IMR-90 (cell line): ENCODE data around the gene GCKR. TPM values are rescaled to one million over a fixed set of nuclear protein-coding genes. Genes with fewer than 3 reads are reported as not detected.

Experiments used
- ATAC-seq: fragments of 200-7000 bp; cut with Tn5 transposase; 2 replicates; pipeline ENCODE4 v1.9.1; 2020; ENCODE audit warnings: low read depth, mild to moderate bottlenecking, moderate library complexity
- BruUV-seq: library from RNA; stranded (reverse); fragments of 400-500 nt; replicated peaks from 2 replicates; lab custom pipeline; 2021; lab: Mats Ljungman, UMichigan
- CTCF ChIA-PET: fragments of 300-600 bp; formaldehyde crosslinking; extraction: SDS; loops from one replicate; lab custom pipeline; 2021; ENCODE audit warnings: antibody characterized with exemption; lab: Yijun Ruan, JAX
- POLR2A ChIA-PET: fragments of 300-600 bp; sonication (Branson Sonifier 250); formaldehyde crosslinking; loops from one replicate; lab custom pipeline; 2022; ENCODE audit warnings: antibody characterized with exemption; ENCODE audit not compliant: unreplicated experiment; lab: Charles Lee
- DNase-seq: peaks from one replicate; pipeline ENCODE4 v3.0.0; 2013
- H2AFZ ChIP-seq: replicated peaks from 2 replicates; pipeline ENCODE3; 2013; ENCODE audit warnings: low read length, mild to moderate bottlenecking; ENCODE audit not compliant: poor library complexity
- H2AK5ac ChIP-seq: 2 replicates; pipeline ENCODE4 v1.6.1; 2013; ENCODE audit warnings: low read depth, low read length, inconsistent platforms
- H2AK9ac ChIP-seq: replicated peaks from 2 replicates; pipeline ENCODE3; 2013; ENCODE audit warnings: mild to moderate bottlenecking, low read depth, low read length, moderate library complexity; ENCODE audit not compliant: poor library complexity
- H2BK120ac ChIP-seq: 2 replicates; pipeline ENCODE4 v1.6.1; 2013; ENCODE audit warnings: low read depth, low read length, inconsistent platforms
- H2BK15ac ChIP-seq: 3 replicates; pipeline ENCODE4 v1.6.1; 2013; ENCODE audit warnings: low read depth, low read length, inconsistent platforms
- H2BK20ac ChIP-seq: 2 replicates; pipeline ENCODE4 v1.6.1; 2013; ENCODE audit warnings: low read depth, mild to moderate bottlenecking, inconsistent platforms, low read length, moderate library complexity
- H2BK5ac ChIP-seq: 2 replicates; pipeline ENCODE4 v1.6.1; 2013; ENCODE audit warnings: mild to moderate bottlenecking, low read depth, low read length, inconsistent platforms; ENCODE audit not compliant: poor library complexity, severe bottlenecking
- H3K14ac ChIP-seq: replicated peaks from 2 replicates; pipeline ENCODE4 v1.6.1; 2013; ENCODE audit warnings: low read depth, low read length, inconsistent platforms
- H3K18ac ChIP-seq: 2 replicates; pipeline ENCODE4 v1.6.1; 2013; ENCODE audit warnings: low read depth, low read length, control low read depth
- H3K23ac ChIP-seq: 2 replicates; pipeline ENCODE4 v1.6.1; 2013; ENCODE audit warnings: low read depth, low read length, inconsistent platforms
- H3K27ac ChIP-seq: 2 replicates; pipeline ENCODE4 v1.5.1; 2013; ENCODE audit warnings: mild to moderate bottlenecking, control low read depth, low read length; ENCODE audit not compliant: insufficient read depth
- H3K27me3 ChIP-seq: 2 replicates; pipeline ENCODE4 v1.6.1; 2013; ENCODE audit warnings: low read length; ENCODE audit not compliant: control insufficient read depth, insufficient read depth
- H3K36me3 ChIP-seq: 2 replicates; pipeline ENCODE4 v1.6.1; 2013; ENCODE audit warnings: low read length, mixed read lengths; ENCODE audit not compliant: control insufficient read depth, insufficient read depth
- H3K4ac ChIP-seq: 2 replicates; pipeline ENCODE4 v1.6.1; 2013; ENCODE audit warnings: low read depth, low read length, inconsistent platforms
- H3K4me1 ChIP-seq: 2 replicates; pipeline ENCODE4 v1.6.1; 2013; ENCODE audit warnings: low read length, mixed read lengths; ENCODE audit not compliant: control insufficient read depth, insufficient read depth
- H3K4me2 ChIP-seq: 2 replicates; pipeline ENCODE4 v1.6.1; 2013; ENCODE audit warnings: low read depth, mild to moderate bottlenecking, control low read depth, low read length, moderate library complexity
- H3K4me3 ChIP-seq: 2 replicates; pipeline ENCODE4 v1.5.1; 2013; ENCODE audit warnings: low read depth, mild to moderate bottlenecking, control low read depth, low read length, moderate library complexity; ENCODE audit not compliant: insufficient read depth
- H3K56ac ChIP-seq: 2 replicates; pipeline ENCODE4 v1.6.1; 2013; ENCODE audit warnings: low read length, inconsistent platforms; ENCODE audit not compliant: insufficient read depth; ENCODE audit errors: extremely low read depth
- H3K79me1 ChIP-seq, 2 experiments: 2 replicates each; pipeline ENCODE4 v1.6.1; 2013; ENCODE audit warnings: low read length in 2 of 2, inconsistent platforms in 1 of 2, low read depth in 1 of 2
- H3K9ac ChIP-seq: 2 replicates; pipeline ENCODE4 v1.6.1; 2013; ENCODE audit warnings: low read depth, low read length, control low read depth
- H3K9me1 ChIP-seq: 2 replicates; pipeline ENCODE4 v1.6.1; 2013; ENCODE audit warnings: low read length, inconsistent platforms; ENCODE audit not compliant: insufficient read depth
- H3K9me3 ChIP-seq: 2 replicates; pipeline ENCODE4 v1.6.1; 2013; ENCODE audit warnings: low read length; ENCODE audit not compliant: control insufficient read depth, insufficient read depth
- H4K20me1 ChIP-seq: 2 replicates; pipeline ENCODE4 v1.6.1; 2013; ENCODE audit warnings: low read length, inconsistent platforms; ENCODE audit not compliant: insufficient read depth
- H4K5ac ChIP-seq: 2 replicates; pipeline ENCODE4 v1.6.1; 2013; ENCODE audit warnings: mild to moderate bottlenecking, low read depth, low read length, control low read depth
- H4K8ac ChIP-seq, 2 experiments: 2 replicates each; pipeline ENCODE4 v1.6.1; 2013; ENCODE audit warnings: low read depth in 2 of 2, low read length in 2 of 2, control low read depth in 1 of 2, inconsistent platforms in 1 of 2
- H4K91ac ChIP-seq: 2 replicates; pipeline ENCODE4 v1.6.1; 2013; ENCODE audit warnings: low read depth, low read length, inconsistent platforms; ENCODE audit not compliant: insufficient read depth
- CEBPB ChIP-seq: IDR thresholded peaks from 2 replicates; pipeline ENCODE4 v1.6.1; 2012; ENCODE audit warnings: low read depth, low read length, improper control_type of control experiment
- FOS ChIP-seq: fragments of 150-350 bp; IDR thresholded peaks from 2 replicates; pipeline ENCODE4 v1.6.1; 2016; ENCODE audit warnings: low read depth, low read length
- MAFK ChIP-seq: IDR thresholded peaks from 2 replicates; pipeline ENCODE4 v1.6.1; 2012; ENCODE audit warnings: low read depth, low read length, improper control_type of control experiment
- NFE2L2 ChIP-seq: fragments of 150-350 bp; IDR thresholded peaks from 2 replicates; pipeline ENCODE4 v1.6.1; 2016; ENCODE audit warnings: low read depth, mild to moderate bottlenecking, low read length
- RFX5 ChIP-seq: IDR thresholded peaks from 2 replicates; pipeline ENCODE4 v1.8.0; 2012; ENCODE audit warnings: low read depth, mild to moderate bottlenecking, low read length, moderate library complexity
- WGBS, 2 experiments: methylation state at CpG; one replicate each; pipeline versions ENCODE4 v1.1.5 to v1.1.7; 2013; ENCODE audit warnings: missing lambda C conversion rate in 2 of 2; ENCODE audit not compliant: insufficient read length in 1 of 2; ENCODE audit errors: extremely low coverage in 2 of 2; 5-methylcytosine and 5-hydroxymethylcytosine counted together
- dilution Hi-C: fragments of 300-500 bp; cut with HindIII; formaldehyde crosslinking; loops from one replicate; pipeline ENCODE4 v1.14.3; 2018; ENCODE audit warnings: low sequenced_read_pairs; ENCODE audit not compliant: unreplicated experiment
- in situ Hi-C: fragments of 300-500 bp; cut with MboI; formaldehyde crosslinking; loops from 3 replicates; pipeline ENCODE4 v1.14.3; 2019; ENCODE audit warnings: low sequenced_read_pairs, inconsistent platforms, mixed read lengths
- intact Hi-C: fragments of 100-400 bp; cut with micrococcal nuclease; formaldehyde crosslinking; loops from 2 replicates; pipeline ENCODE4 v1.10.0; 2022
- polyA plus RNA-seq, 3 experiments: library from polyadenylated mRNA; depleted of rRNA; stranded (reverse); fragments of >200 nt; gene quantifications; 2 replicates each; pipeline ENCODE4 v1.2.3, GENCODE V29; 2012; ENCODE audit warnings: low replicate concordance in 1 of 3
- total RNA-seq: library from RNA; depleted of rRNA; stranded (reverse); fragments of >200 nt; gene quantifications from 2 replicates; pipeline ENCODE4 v1.2.3, GENCODE V29; 2012

Gene GCKR
- total and polyA plus RNA-seq, 2 of the 4 experiments (the other 2 are of a cell fraction) = under 0.01 to 0.41 TPM

DNA sequence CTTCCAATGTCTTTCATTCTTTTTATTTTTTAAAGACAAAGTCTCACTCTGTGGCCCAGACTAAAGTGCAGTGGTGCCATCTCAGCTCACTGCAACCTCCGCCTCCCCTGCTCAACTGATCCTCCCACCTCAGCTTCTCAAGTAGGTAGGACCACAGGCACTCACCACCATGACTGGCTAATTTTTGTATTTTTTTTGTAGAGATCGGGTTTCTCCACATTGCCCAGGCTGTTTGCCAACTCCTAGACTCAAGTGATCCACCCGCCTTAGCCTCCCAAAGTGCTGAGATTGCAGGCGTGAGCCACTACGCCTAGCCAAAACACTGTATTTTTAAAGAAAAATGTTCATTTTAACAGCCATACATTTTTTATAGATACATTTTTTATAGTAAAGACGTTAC is 12.7 kb downstream of the GCKR start:
- Histone ChIP-seq H3K79me1 (no peaks in the 10 kb centered on the region), H4K91ac (no peak overlapping the region), H3K27me3 (peaks cover 9% of the 10 kb centered on the region), H4K20me1 (no peaks in the 10 kb centered on the region), H2AK9ac (no peak overlapping the region), H3K36me3 (no peaks in the 10 kb centered on the region), H3K9me3 (no peaks in the 10 kb centered on the region), H2BK15ac (no peak overlapping the region), H3K4me1 (no peaks in the 10 kb centered on the region), H4K5ac (no peak overlapping the region), H3K27ac (no peak overlapping the region), H2BK5ac (no peak overlapping the region), H3K4ac (no peak overlapping the region), H3K9me1 (no peaks in the 10 kb centered on the region; the same call in 1 of the 2 replicates), H3K4me3 (no peak overlapping the region), H4K8ac (no peak overlapping the region), H2BK20ac (no peak overlapping the region), H3K14ac (no peak overlapping the region), H3K9ac (no peak overlapping the region), H2BK120ac (no peak overlapping the region), H2AK5ac (no peak overlapping the region), H3K18ac (no peak overlapping the region), H3K23ac (no peak overlapping the region), H3K4me2 (no peak overlapping the region), H3K56ac (no peak overlapping the region), H2AFZ (no peak overlapping the region)
- dilution Hi-C loops (no loop called here), in situ Hi-C loops (no loop called here), intact Hi-C loops (no loop called here)
- ChIA-PET POLR2A (no interaction called here), CTCF (interaction anchor here (0.6 kb wide), 1 partner anchor 174 kb away, joined by 3 read pairs; no protein-coding TSS in a partner anchor)
- DNase-seq = peak; percentile 62
- TF ChIP-seq NFE2L2 (peak; percentile 23; the same call in 1 of the 2 replicates), FOS (no peak), RFX5 (no peak), CEBPB (no peak), MAFK (no peak)
- ATAC-seq = peak; percentile 56; the same call in 1 of the 2 replicates
- no CpG with 5 or more reads among the region's 6 CpGs for WGBS, 2 experiments
- no TSS peak for BruUV-seq
